Parathyroid adenoma (tissue), 2 donors: ENCODE results near the gene PCSK9.

Experiments used
- H2AFZ ChIP-seq: fragments of 300-600 bp; sonication (generic); one replicate; pipeline ENCODE4 v1.7.0; 2017; ENCODE audit warnings: antibody characterized with exemption, mild to moderate bottlenecking
- H3K27ac ChIP-seq: fragments of 300-600 bp; sonication (generic); one replicate; pipeline ENCODE4 v1.7.0; 2017
- H3K27me3 ChIP-seq: fragments of 300-600 bp; sonication (generic); one replicate; pipeline ENCODE4 v1.7.0; 2017; ENCODE audit warnings: low read length; ENCODE audit not compliant: control insufficient read depth, insufficient read depth
- H3K36me3 ChIP-seq: fragments of 300-600 bp; sonication (generic); one replicate; pipeline ENCODE4 v1.7.0; 2017; ENCODE audit warnings: low read length; ENCODE audit not compliant: control insufficient read depth, insufficient read depth
- H3K4me1 ChIP-seq: fragments of 300-600 bp; sonication (generic); one replicate; pipeline ENCODE4 v1.7.0; 2017; ENCODE audit warnings: control low read depth
- H3K4me2 ChIP-seq: fragments of 300-600 bp; sonication (generic); one replicate; pipeline ENCODE4 v1.7.0; 2017; ENCODE audit warnings: low read length
- H3K4me3 ChIP-seq: fragments of 300-600 bp; sonication (generic); one replicate; pipeline ENCODE4 v1.7.0; 2017; ENCODE audit warnings: low read depth, low read length
- H3K79me2 ChIP-seq: fragments of 300-600 bp; sonication (generic); one replicate; pipeline ENCODE4 v1.7.0; 2017; ENCODE audit warnings: control low read depth
- H3K9ac ChIP-seq: fragments of 300-600 bp; sonication (generic); one replicate; pipeline ENCODE4 v1.7.0; 2017; ENCODE audit warnings: mild to moderate bottlenecking
- H3K9me3 ChIP-seq: fragments of 300-600 bp; sonication (generic); one replicate; pipeline ENCODE4 v1.7.0; 2017; ENCODE audit warnings: low read length; ENCODE audit not compliant: control insufficient read depth
- TF ChIP-seq, protein P1 (sequence below): fragments of 300-600 bp; sonication (generic); IDR thresholded peaks from one replicate; pipeline ENCODE4 v1.7.0; 2017; ENCODE audit warnings: antibody characterized with exemption, mild to moderate bottlenecking
- donor health status: primary hyperparathyroidism.

Gene PCSK9

GRCh38 chr1:55043726-55044125 is 4.4 kb downstream of the PCSK9 start:
- Histone ChIP-seq H3K4me2 (no peak overlapping the region), H3K27me3 (no peaks in the 10 kb centered on the region), H3K4me3 (no peak overlapping the region), H2AFZ (no peak overlapping the region), H3K9me3 (no peaks in the 10 kb centered on the region), H3K9ac (no peak overlapping the region), H3K4me1 (no peaks in the 10 kb centered on the region), H3K36me3 (no peaks in the 10 kb centered on the region), H3K79me2 (no peaks in the 10 kb centered on the region), H3K27ac (no peak overlapping the region)
- TF ChIP-seq, protein P1, sequence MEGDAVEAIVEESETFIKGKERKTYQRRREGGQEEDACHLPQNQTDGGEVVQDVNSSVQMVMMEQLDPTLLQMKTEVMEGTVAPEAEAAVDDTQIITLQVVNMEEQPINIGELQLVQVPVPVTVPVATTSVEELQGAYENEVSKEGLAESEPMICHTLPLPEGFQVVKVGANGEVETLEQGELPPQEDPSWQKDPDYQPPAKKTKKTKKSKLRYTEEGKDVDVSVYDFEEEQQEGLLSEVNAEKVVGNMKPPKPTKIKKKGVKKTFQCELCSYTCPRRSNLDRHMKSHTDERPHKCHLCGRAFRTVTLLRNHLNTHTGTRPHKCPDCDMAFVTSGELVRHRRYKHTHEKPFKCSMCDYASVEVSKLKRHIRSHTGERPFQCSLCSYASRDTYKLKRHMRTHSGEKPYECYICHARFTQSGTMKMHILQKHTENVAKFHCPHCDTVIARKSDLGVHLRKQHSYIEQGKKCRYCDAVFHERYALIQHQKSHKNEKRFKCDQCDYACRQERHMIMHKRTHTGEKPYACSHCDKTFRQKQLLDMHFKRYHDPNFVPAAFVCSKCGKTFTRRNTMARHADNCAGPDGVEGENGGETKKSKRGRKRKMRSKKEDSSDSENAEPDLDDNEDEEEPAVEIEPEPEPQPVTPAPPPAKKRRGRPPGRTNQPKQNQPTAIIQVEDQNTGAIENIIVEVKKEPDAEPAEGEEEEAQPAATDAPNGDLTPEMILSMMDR = no peak

DNA sequence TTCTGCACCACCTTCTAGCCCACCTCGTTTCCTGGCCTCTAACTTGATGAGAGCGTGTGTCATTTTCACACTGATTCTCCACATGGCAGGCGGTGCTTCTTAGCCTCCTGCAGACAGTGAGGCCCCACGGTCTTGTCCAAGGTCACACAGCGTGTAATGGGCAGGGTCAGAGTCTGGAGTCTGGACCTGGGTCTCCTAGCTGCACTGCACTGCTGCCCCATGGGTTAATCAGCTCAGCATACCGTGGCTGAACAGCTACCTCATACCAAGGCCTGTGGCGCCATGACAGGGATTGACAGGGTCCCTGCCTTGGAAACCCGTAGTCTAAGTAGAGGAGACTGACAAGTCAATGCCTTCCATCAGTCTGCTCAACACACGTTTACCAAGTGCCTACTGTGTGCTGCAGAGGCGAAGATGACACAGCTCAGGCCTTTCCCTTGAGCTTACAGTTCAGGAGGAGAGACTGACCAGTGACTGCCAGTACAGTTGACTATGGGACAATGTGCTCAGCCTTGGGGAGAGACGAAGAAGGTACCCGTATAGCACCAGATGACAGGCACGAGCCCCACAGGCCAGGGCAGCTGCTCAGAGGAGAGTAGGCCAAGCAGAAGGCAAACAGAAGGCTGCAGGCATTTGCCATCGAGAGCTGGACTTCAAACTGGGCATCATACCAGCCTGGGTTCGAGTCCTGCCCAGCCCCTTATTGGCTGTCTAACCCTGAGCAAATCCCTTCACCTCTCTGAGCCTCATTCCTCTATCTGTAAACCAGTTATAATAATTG is 5.5 kb downstream of the PCSK9 start:
- Histone ChIP-seq H3K9me3 (no peaks in the 10 kb centered on the region), H3K4me1 (no peaks in the 10 kb centered on the region), H3K4me2 (no peak overlapping the region), H3K27ac (no peak overlapping the region), H3K36me3 (no peaks in the 10 kb centered on the region), H3K79me2 (no peaks in the 10 kb centered on the region), H2AFZ (no peak overlapping the region), H3K4me3 (no peak overlapping the region), H3K27me3 (no peaks in the 10 kb centered on the region), H3K9ac (no peak overlapping the region)
- TF ChIP-seq, protein P1 = no peak

GRCh38 chr1:55045430-55045829 is 6.1 kb downstream of the PCSK9 start:
- H3K27me3 ChIP-seq = no peaks in the 10 kb centered on the region
- H2AFZ ChIP-seq = no peak overlapping the region
- H3K4me3 ChIP-seq = no peak overlapping the region
- H3K9ac ChIP-seq = no peak overlapping the region
- TF ChIP-seq, protein P1 = no peak
- no peaks in the 10 kb centered on the region for H3K36me3 ChIP-seq
- no peaks in the 10 kb centered on the region for H3K4me1 ChIP-seq
- no peak overlapping the region for H3K27ac ChIP-seq
- no peaks in the 10 kb centered on the region for H3K79me2 ChIP-seq
- H3K4me2 ChIP-seq = no peak overlapping the region
- no peaks in the 10 kb centered on the region for H3K9me3 ChIP-seq

- TF ChIP-seq, protein P1 = no peak
- Histone ChIP-seq H3K9ac (no peak overlapping the region), H3K36me3 (no peaks in the 10 kb centered on the region), H3K79me2 (no peaks in the 10 kb centered on the region), H3K27ac (no peak overlapping the region), H3K9me3 (no peaks in the 10 kb centered on the region), H2AFZ (no peak overlapping the region), H3K4me1 (no peaks in the 10 kb centered on the region), H3K27me3 (no peaks in the 10 kb centered on the region), H3K4me2 (no peak overlapping the region), H3K4me3 (no peak overlapping the region)
Measured at GRCh38 chr1:55046871-55047270, 7.5 kb downstream of the PCSK9 start.

- H3K36me3 ChIP-seq = no peaks in the 10 kb centered on the region
- H3K4me3 ChIP-seq = no peak overlapping the region
- H3K9me3 ChIP-seq = no peaks in the 10 kb centered on the region
- no peaks in the 10 kb centered on the region for H3K4me1 ChIP-seq
- no peaks in the 10 kb centered on the region for H3K79me2 ChIP-seq
- TF ChIP-seq, protein P1 = no peak
- H3K27me3 ChIP-seq = no peaks in the 10 kb centered on the region
- no peak overlapping the region for H3K27ac ChIP-seq
- H2AFZ ChIP-seq = no peak overlapping the region
- no peak overlapping the region for H3K9ac ChIP-seq
- no peak overlapping the region for H3K4me2 ChIP-seq
Measured at GRCh38 chr1:55047611-55048010, 8.3 kb downstream of the PCSK9 start.
